Measurements from ENCODE around the gene PDE4DIP.
"Not testable (repeated sequence)": the region's sequence is repeated elsewhere in the genome, so short reads cannot be mapped to it uniquely, and the experiment has no call there.

PDE4DIP gene

GRCh38 chr1:148918836-148919447 is 74.7 kb downstream of the PDE4DIP start:
- not testable (repeated sequence) for DNase-seq (ENCODE audit: low read depth in 4 of 4, low spot score in 1 of 4)

GRCh38 chr1:148921047-148921446 is 76.8 kb downstream of the PDE4DIP start:
- not testable (repeated sequence) for DNase-seq (ENCODE audit: low read depth in 4 of 4, low spot score in 1 of 4)

GRCh38 chr1:148923798-148924197 is 79.6 kb downstream of the PDE4DIP start:
- not testable (repeated sequence) for DNase-seq (ENCODE audit: low read depth in 4 of 4, low spot score in 1 of 4)

GRCh38 chr1:148927645-148928044 is 83.4 kb downstream of the PDE4DIP start:
- not testable (repeated sequence) for DNase-seq (ENCODE audit: low read depth in 4 of 4, low spot score in 1 of 4)

- DNase-seq (ENCODE audit: low read depth in 4 of 4, low spot score in 1 of 4): not testable (repeated sequence)
Observed at GRCh38 chr1:148929253-148929652, 85.0 kb downstream of the PDE4DIP start.

- DNase-seq (ENCODE audit: low read depth in 4 of 4, low spot score in 1 of 4): not testable (repeated sequence)
Observed at GRCh38 chr1:148935381-148936002, 91.3 kb downstream of the PDE4DIP start.

GRCh38 chr1:148942906-148943305 is 98.7 kb downstream of the PDE4DIP start:
- not testable (repeated sequence) for DNase-seq (ENCODE audit: low read depth in 4 of 4, low spot score in 1 of 4)

- DNase-seq (ENCODE audit: low read depth in 4 of 4, low spot score in 1 of 4): not testable (repeated sequence)
Observed at GRCh38 chr1:148945130-148945529, 100.9 kb downstream of the PDE4DIP start.

GRCh38 chr1:148948768-148949167 is 104.5 kb downstream of the PDE4DIP start:
- DNase-seq (ENCODE audit: low read depth in 4 of 4, low spot score in 1 of 4): not testable (repeated sequence)

- DNase-seq (ENCODE audit: low read depth in 4 of 4, low spot score in 1 of 4): peak in 3 of 4 experiments; percentile 26 to 60 (median 40)
Observed at GRCh38 chr1:148951336-148952227, 107.4 kb downstream of the PDE4DIP start.

- peak; percentile 13 to 55 (median 42) for DNase-seq (ENCODE audit: low read depth in 4 of 4, low spot score in 1 of 4)
Observed at GRCh38 chr1:148952253-148952937, 108.2 kb downstream of the PDE4DIP start.

- DNase-seq (ENCODE audit: low read depth in 4 of 4, low spot score in 1 of 4): peak in 1 of 4 experiments; percentile 4
Observed at GRCh38 chr1:148952938-148953616, 108.8 kb downstream of the PDE4DIP start.

GRCh38 chr1:148953730-148954129 is 109.5 kb downstream of the PDE4DIP start:
- not testable (repeated sequence) for DNase-seq (ENCODE audit: low read depth in 4 of 4, low spot score in 1 of 4)

GRCh38 chr1:148958343-148958742 is 114.1 kb downstream of the PDE4DIP start:
- DNase-seq (ENCODE audit: low read depth in 4 of 4, low spot score in 1 of 4): not testable (repeated sequence)

- not testable (repeated sequence) for DNase-seq (ENCODE audit: low read depth in 4 of 4, low spot score in 1 of 4)
Observed at GRCh38 chr1:148960212-148961000, 116.2 kb downstream of the PDE4DIP start.

GRCh38 chr1:148962127-148962857 is 118.1 kb downstream of the PDE4DIP start:
- not testable (repeated sequence) for DNase-seq (ENCODE audit: low read depth in 4 of 4, low spot score in 1 of 4)

- DNase-seq (ENCODE audit: low read depth in 4 of 4, low spot score in 1 of 4): not testable (repeated sequence)
Observed at GRCh38 chr1:148966084-148966483, 121.9 kb downstream of the PDE4DIP start.

- not testable (repeated sequence) for DNase-seq (ENCODE audit: low read depth in 4 of 4, low spot score in 1 of 4)
Observed at GRCh38 chr1:148967580-148967979, 123.4 kb downstream of the PDE4DIP start.

GRCh38 chr1:148968682-148969081 is 124.5 kb downstream of the PDE4DIP start:
- DNase-seq (ENCODE audit: low read depth in 4 of 4, low spot score in 1 of 4): not testable (repeated sequence)

Data from stimulated activated CD4-positive, alpha-beta T cell treated with anti-CD3 and anti-CD28 coated beads, Interleukin-1b, Interleukin-23, amount 100 ng/mL, for 24 hours (primary cell).